C4-2B (cell line): Measurements from ENCODE around the gene KAZN.

Experiments used
- H3K27ac ChIP-seq: fragments of 450-650 bp; 2 replicates; pipeline ENCODE4 v1.5.1; 2017
- CTCF ChIP-seq: fragments of 450-650 bp; conservative IDR thresholded peaks from 2 replicates; pipeline ENCODE4 v1.5.1; 2017; ENCODE audit warnings: mild to moderate bottlenecking
- ZFX ChIP-seq: fragments of 450-650 bp; IDR thresholded peaks from 2 replicates; pipeline ENCODE4 v1.6.1; 2017

KAZN gene

GRCh38 chr1:14840374-14840773 is 241.9 kb downstream of the KAZN start:
- TF ChIP-seq ZFX (no peak), CTCF (no peak)
- no peak overlapping the region for H3K27ac ChIP-seq

GRCh38 chr1:14841456-14841855 is 243.0 kb downstream of the KAZN start:
- H3K27ac ChIP-seq: no peak overlapping the region
- TF ChIP-seq ZFX (no peak), CTCF (no peak)

- H3K27ac ChIP-seq: no peak overlapping the region
- TF ChIP-seq ZFX: no peak
- no peak for TF ChIP-seq CTCF
Measured at GRCh38 chr1:14841951-14842350, 243.5 kb downstream of the KAZN start.

GRCh38 chr1:14842361-14842760 is 243.9 kb downstream of the KAZN start:
- TF ChIP-seq CTCF (no peak), ZFX (no peak)
- no peak overlapping the region for H3K27ac ChIP-seq

- H3K27ac ChIP-seq: no peak overlapping the region
- TF ChIP-seq CTCF (no peak), ZFX (no peak)
Measured at GRCh38 chr1:14842891-14843290, 244.4 kb downstream of the KAZN start.

GRCh38 chr1:14843525-14843924 is 245.0 kb downstream of the KAZN start:
- TF ChIP-seq CTCF (no peak), ZFX (no peak)
- H3K27ac ChIP-seq: no peak overlapping the region

- H3K27ac ChIP-seq: no peak overlapping the region
- TF ChIP-seq ZFX: no peak
- no peak for TF ChIP-seq CTCF
Measured at GRCh38 chr1:14844356-14844755, 245.9 kb downstream of the KAZN start.
